ENCODE results near the gene ADAP1.

The ADAP1 gene

DNA sequence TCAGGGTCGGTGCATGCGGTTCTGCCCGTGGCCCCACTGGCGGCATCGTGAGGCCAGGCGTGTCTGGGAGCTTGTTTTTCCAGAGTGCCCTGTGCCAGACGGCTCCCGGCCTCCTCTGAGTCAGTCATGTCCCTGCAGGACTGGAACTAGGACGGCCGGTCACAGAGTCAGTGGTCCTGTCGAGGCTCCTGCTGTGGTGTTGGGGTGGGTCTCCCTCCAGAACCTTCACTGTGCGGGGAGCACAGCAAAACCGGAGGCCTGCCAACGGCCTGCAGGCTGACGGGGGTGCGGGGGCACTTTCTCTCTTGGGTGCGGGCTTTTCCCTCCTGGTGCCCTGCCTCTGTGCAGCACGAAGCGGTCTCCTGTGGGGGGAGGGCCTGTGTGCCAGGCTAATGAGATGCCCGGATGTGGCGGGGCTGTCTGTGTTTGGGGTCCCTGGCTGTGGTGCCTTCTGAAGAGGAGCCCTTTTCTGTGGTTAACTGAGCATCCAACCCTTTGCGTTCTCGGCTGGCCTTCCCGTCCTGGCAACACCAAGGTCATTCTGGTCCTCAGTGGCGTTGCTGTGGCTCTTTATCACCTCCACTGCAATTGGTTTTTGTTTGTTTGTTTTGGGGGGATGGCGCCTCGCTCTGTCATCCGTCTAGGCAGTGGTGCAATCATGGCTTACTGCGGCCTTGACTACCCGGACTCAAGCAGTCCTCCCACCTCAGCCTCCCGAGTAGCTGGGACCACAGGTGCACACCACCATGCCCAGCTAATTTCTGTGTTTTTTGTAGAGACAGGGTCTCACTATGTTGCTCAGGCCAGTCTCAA, 70.1 kb downstream of the ADAP1 start:
- Histone ChIP-seq H3K9me3 (ENCODE audit: control extremely low read depth in 1 of 5, control insufficient read depth in 4 of 5, insufficient read depth in 2 of 5, low read depth in 1 of 5, low read length in 4 of 5) (no peaks in the 10 kb centered on the region), H3K4me1 (ENCODE audit: control extremely low read depth in 1 of 4, control insufficient read depth in 4 of 4, insufficient read depth in 4 of 4, low read length in 3 of 4) (no peaks in the 10 kb centered on the region), H3K4me3 (ENCODE audit: control insufficient read depth in 1 of 7, extremely low read depth in 1 of 7, insufficient read depth in 4 of 7, low read depth in 2 of 7, low read length in 6 of 7) (no peak overlapping the region), H3K36me3 (ENCODE audit: control insufficient read depth in 4 of 4, insufficient read depth in 4 of 4, low read length in 3 of 4) (peaks cover 0 to 57% (median 31%) of the 10 kb centered on the region in 4 experiments), H3K27me3 (replicated peaks in 2 of 5; ENCODE audit: control insufficient read depth in 4 of 5, insufficient read depth in 5 of 5, low read length in 4 of 5) (no peaks in the 10 kb centered on the region), H3K27ac (ENCODE audit: insufficient read depth in 1 of 2, low read depth in 1 of 2, low read length in 2 of 2, poor library complexity in 1 of 2, severe bottlenecking in 2 of 2) (no peak overlapping the region)
- no peak for DNase-seq
- POLR2A ChIA-PET: no interaction called here
- CTCF ChIA-PET: no interaction called here
- 98% methylated on average over 17 of the region's 31 CpGs for WGBS (ENCODE audit: insufficient coverage)

GRCh38 chr7:883055-884021, 71.1 kb downstream of the ADAP1 start:
- 95% methylated on average over 47 of the region's 50 CpGs for WGBS (ENCODE audit: insufficient coverage)
- ChIA-PET POLR2A (no interaction called here), CTCF (no interaction called here)
- Histone ChIP-seq H3K27ac (ENCODE audit: insufficient read depth in 1 of 2, low read depth in 1 of 2, low read length in 2 of 2, poor library complexity in 1 of 2, severe bottlenecking in 2 of 2) (no peak overlapping the region), H3K4me1 (ENCODE audit: control extremely low read depth in 1 of 4, control insufficient read depth in 4 of 4, insufficient read depth in 4 of 4, low read length in 3 of 4) (peaks cover 0 to 8% (median 2%) of the 10 kb centered on the region in 4 experiments), H3K9me3 (ENCODE audit: control extremely low read depth in 1 of 5, control insufficient read depth in 4 of 5, insufficient read depth in 2 of 5, low read depth in 1 of 5, low read length in 4 of 5) (no peaks in the 10 kb centered on the region), H3K4me3 (ENCODE audit: control insufficient read depth in 1 of 7, extremely low read depth in 1 of 7, insufficient read depth in 4 of 7, low read depth in 2 of 7, low read length in 6 of 7) (no peak overlapping the region), H3K36me3 (ENCODE audit: control insufficient read depth in 4 of 4, insufficient read depth in 4 of 4, low read length in 3 of 4) (peaks cover 0 to 53% (median 26%) of the 10 kb centered on the region in 4 experiments), H3K27me3 (replicated peaks in 2 of 5; ENCODE audit: control insufficient read depth in 4 of 5, insufficient read depth in 5 of 5, low read length in 4 of 5) (no peaks in the 10 kb centered on the region)
- no peak for DNase-seq

GRCh38 chr7:882336-883035, 72.0 kb downstream of the ADAP1 start:
- Histone ChIP-seq H3K9me3 (ENCODE audit: control extremely low read depth in 1 of 5, control insufficient read depth in 4 of 5, insufficient read depth in 2 of 5, low read depth in 1 of 5, low read length in 4 of 5) (no peaks in the 10 kb centered on the region), H3K4me3 (ENCODE audit: control insufficient read depth in 1 of 7, extremely low read depth in 1 of 7, insufficient read depth in 4 of 7, low read depth in 2 of 7, low read length in 6 of 7) (no peak overlapping the region), H3K4me1 (ENCODE audit: control extremely low read depth in 1 of 4, control insufficient read depth in 4 of 4, insufficient read depth in 4 of 4, low read length in 3 of 4) (peaks cover 2 to 13% (median 7%) of the 10 kb centered on the region in 4 experiments), H3K36me3 (ENCODE audit: control insufficient read depth in 4 of 4, insufficient read depth in 4 of 4, low read length in 3 of 4) (peaks cover 0 to 45% (median 22%) of the 10 kb centered on the region in 4 experiments), H3K27me3 (replicated peaks in 2 of 5; ENCODE audit: control insufficient read depth in 4 of 5, insufficient read depth in 5 of 5, low read length in 4 of 5) (no peaks in the 10 kb centered on the region), H3K27ac (ENCODE audit: insufficient read depth in 1 of 2, low read depth in 1 of 2, low read length in 2 of 2, poor library complexity in 1 of 2, severe bottlenecking in 2 of 2) (no peak overlapping the region)
- ChIA-PET CTCF (no interaction called here), POLR2A (no interaction called here)
- WGBS (ENCODE audit: insufficient coverage): 97% methylated on average over 37 of the region's 37 CpGs
- DNase-seq: no peak

- Histone ChIP-seq H3K27ac (ENCODE audit: insufficient read depth in 1 of 2, low read depth in 1 of 2, low read length in 2 of 2, poor library complexity in 1 of 2, severe bottlenecking in 2 of 2) (no peak overlapping the region), H3K9me3 (ENCODE audit: control extremely low read depth in 1 of 5, control insufficient read depth in 4 of 5, insufficient read depth in 2 of 5, low read depth in 1 of 5, low read length in 4 of 5) (no peaks in the 10 kb centered on the region), H3K36me3 (ENCODE audit: control insufficient read depth in 4 of 4, insufficient read depth in 4 of 4, low read length in 3 of 4) (peaks cover 0 to 36% (median 18%) of the 10 kb centered on the region in 4 experiments), H3K4me3 (ENCODE audit: control insufficient read depth in 1 of 7, extremely low read depth in 1 of 7, insufficient read depth in 4 of 7, low read depth in 2 of 7, low read length in 6 of 7) (no peak overlapping the region), H3K4me1 (ENCODE audit: control extremely low read depth in 1 of 4, control insufficient read depth in 4 of 4, insufficient read depth in 4 of 4, low read length in 3 of 4) (peaks cover 2 to 15% (median 7%) of the 10 kb centered on the region in 4 experiments), H3K27me3 (replicated peaks in 2 of 5; ENCODE audit: control insufficient read depth in 4 of 5, insufficient read depth in 5 of 5, low read length in 4 of 5) (no peaks in the 10 kb centered on the region)
- no peak for DNase-seq
- 99% methylated on average over 12 of the region's 20 CpGs for WGBS (ENCODE audit: insufficient coverage)
- ChIA-PET CTCF (no interaction called here), POLR2A (no interaction called here)
Observed at GRCh38 chr7:881441-882234, 72.8 kb downstream of the ADAP1 start.

- Histone ChIP-seq H3K36me3 (ENCODE audit: control insufficient read depth in 4 of 4, insufficient read depth in 4 of 4, low read length in 3 of 4) (peaks cover 0 to 26% (median 12%) of the 10 kb centered on the region in 4 experiments), H3K4me3 (ENCODE audit: control insufficient read depth in 1 of 7, extremely low read depth in 1 of 7, insufficient read depth in 4 of 7, low read depth in 2 of 7, low read length in 6 of 7) (no peak overlapping the region), H3K9me3 (ENCODE audit: control extremely low read depth in 1 of 5, control insufficient read depth in 4 of 5, insufficient read depth in 2 of 5, low read depth in 1 of 5, low read length in 4 of 5) (no peaks in the 10 kb centered on the region), H3K4me1 (ENCODE audit: control extremely low read depth in 1 of 4, control insufficient read depth in 4 of 4, insufficient read depth in 4 of 4, low read length in 3 of 4) (peaks cover 2 to 19% (median 10%) of the 10 kb centered on the region in 4 experiments), H3K27me3 (replicated peaks in 2 of 5; ENCODE audit: control insufficient read depth in 4 of 5, insufficient read depth in 5 of 5, low read length in 4 of 5) (no peaks in the 10 kb centered on the region), H3K27ac (ENCODE audit: insufficient read depth in 1 of 2, low read depth in 1 of 2, low read length in 2 of 2, poor library complexity in 1 of 2, severe bottlenecking in 2 of 2) (no peak overlapping the region)
- ChIA-PET POLR2A (no interaction called here), CTCF (no interaction called here)
- no peak for DNase-seq
- 94% methylated on average over 15 of the region's 15 CpGs for WGBS (ENCODE audit: insufficient coverage)
Observed at GRCh38 chr7:880450-880849, 74.0 kb downstream of the ADAP1 start.

DNA sequence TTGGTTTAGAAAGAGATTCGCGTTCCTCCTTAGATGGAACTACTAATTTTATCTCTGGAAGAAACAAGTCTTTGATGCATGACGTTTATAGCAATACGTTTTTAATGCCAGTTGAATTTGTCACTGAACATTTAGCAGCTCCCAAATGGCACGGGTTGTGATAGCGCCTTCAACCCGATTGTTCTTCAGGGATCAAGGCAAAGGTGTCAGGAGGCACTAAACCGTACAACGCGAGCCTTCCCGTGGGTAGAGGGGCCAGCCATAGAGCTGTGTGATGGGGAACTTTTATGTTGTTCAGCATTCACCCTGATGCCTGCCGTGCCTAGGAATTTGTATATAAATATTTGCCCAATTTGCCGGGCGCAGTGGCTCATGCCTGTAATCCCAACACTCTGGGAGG, 74.8 kb downstream of the ADAP1 start:
- no peak overlapping the region for H3K27ac ChIP-seq (ENCODE audit: insufficient read depth in 1 of 2, low read depth in 1 of 2, low read length in 2 of 2, poor library complexity in 1 of 2, severe bottlenecking in 2 of 2)
- ChIA-PET POLR2A (no interaction called here), CTCF (interaction anchor here (0.8 kb wide), 1 partner anchor 12 kb away, joined by 3 read pairs; no protein-coding TSS in a partner anchor)
- DNase-seq: no peak
- no peaks in the 10 kb centered on the region for H3K27me3 ChIP-seq (replicated peaks in 2 of 5; ENCODE audit: control insufficient read depth in 4 of 5, insufficient read depth in 5 of 5, low read length in 4 of 5)
- 88% methylated on average over 14 of the region's 14 CpGs for WGBS (ENCODE audit: insufficient coverage)
- H3K36me3 ChIP-seq (ENCODE audit: control insufficient read depth in 4 of 4, insufficient read depth in 4 of 4, low read length in 3 of 4): peaks cover 0 to 25% (median 12%) of the 10 kb centered on the region in 4 experiments
- H3K4me1 ChIP-seq (ENCODE audit: control extremely low read depth in 1 of 4, control insufficient read depth in 4 of 4, insufficient read depth in 4 of 4, low read length in 3 of 4): peaks cover 2 to 20% (median 11%) of the 10 kb centered on the region in 4 experiments
- no peak overlapping the region for H3K4me3 ChIP-seq (ENCODE audit: control insufficient read depth in 1 of 7, extremely low read depth in 1 of 7, insufficient read depth in 4 of 7, low read depth in 2 of 7, low read length in 6 of 7)
- no peaks in the 10 kb centered on the region for H3K9me3 ChIP-seq (ENCODE audit: control extremely low read depth in 1 of 5, control insufficient read depth in 4 of 5, insufficient read depth in 2 of 5, low read depth in 1 of 5, low read length in 4 of 5)

All from common myeloid progenitor, CD34-positive (primary cell).